Pancreas (tissue), 10 donors: ENCODE measurements around the gene RAI14. TPM values are rescaled to one million over a fixed set of nuclear protein-coding genes. Genes with fewer than 3 reads are reported as not detected.

Source experiments
- ATAC-seq, 4 donors: fragments of 200-7000 bp; cut with Tn5 transposase; one replicate each; pipeline versions ENCODE4 v1.8.0 to v1.9.1; 2020; ENCODE audit warnings: mild to moderate bottlenecking in 4 of 4, moderate library complexity in 4 of 4
- DNase-seq, 6 donors: peaks; one replicate each; pipeline ENCODE4 v3.0.0-alpha.2; 2020
- FAIRE-seq: peaks from 2 replicates; lab custom pipeline; 2012; peaks lifted over from hg19 to GRCh38; lab: Jason Lieb, UNC
- H3K27ac ChIP-seq, 4 donors: fragments of 200-600 bp; sonication (generic); 1 replicate in 3 of 4; 2 replicates in 1 of 4; pipeline versions ENCODE4 v1.5.0 to v1.8.0; 2020
- H3K27me3 ChIP-seq, 4 donors: fragments of 200-600 bp; one replicate each; pipeline ENCODE4 v1.8.0; 2021
- H3K36me3 ChIP-seq, 3 donors: fragments of 200-600 bp; sonication (generic) in 1 of 3; one replicate each; pipeline versions ENCODE4 v1.5.0 to v1.8.0; 2020 to 2021
- H3K4me1 ChIP-seq, 3 donors: fragments of 200-600 bp; one replicate each; pipeline ENCODE4 v1.8.0; 2021
- H3K4me3 ChIP-seq, 4 donors: fragments of 200-600 bp; sonication (generic) in 2 of 4; one replicate each; pipeline versions ENCODE4 v1.5.0 to v1.8.0; 2020 to 2021
- H3K9me3 ChIP-seq, 4 donors: fragments of 200-600 bp; one replicate each; pipeline ENCODE4 v1.8.0; 2021
- WGBS, 2 donors: extraction: QIAGEN DNeasy Blood & Tissue Kit; methylation state at CpG; one replicate each; pipeline ENCODE4 v1.1.7; 2013; 5-methylcytosine and 5-hydroxymethylcytosine counted together
- intact Hi-C, 3 donors: fragments of 100-400 bp; cut with DNase I; formaldehyde crosslinking; loops; one replicate each; pipeline versions ENCODE4 v1.11.1 to v1.14.2; 2022
- polyA plus RNA-seq, 2 donors: library from polyadenylated mRNA; stranded (reverse); fragments of 200-250 nt; gene quantifications; one replicate each; pipeline ENCODE4 v1.2.3, GENCODE V29; 2013
- total RNA-seq, 6 donors: library from RNA; stranded (reverse); fragmentation: NEBNext Ultra II Directional in 4 of 6; extraction: Animal tissue kit (Norgen Biotek cat#: 25700) in 4 of 6; gene quantifications; one replicate each; pipeline versions ENCODE4 v1.2.1 to v1.2.4, GENCODE V29; 2021 to 2023
- TF ChIP-seq, protein P1 (sequence below), 4 donors: fragments of 200-600 bp; sonication (generic) in 3 of 4; IDR thresholded peaks; one replicate each; pipeline versions ENCODE4 v1.5.0 to v1.8.0; 2021; ENCODE audit warnings: antibody characterized with exemption in 4 of 4
- donor health status: healthy with polysubstance abuse.
- donor health status: DM: no; HTN: no; CAD: no; lungs with moderate emphysema.
- donor health status: DM: no; HTN: no; CAD: no.
- donor health status: control.
- donor health status: control.
- donor health status: Bipolar disorder and iron deficiency.
- donor health status: DM: yes; HTN: yes; CAD: no.
- donor health status: DM: no; HTN: no; CAD: no.
- donor health status: DM: no; HTN: no; CAD: no.
- donor health status: DM: yes; HTN: yes; CAD: no.

Gene RAI14
- total and polyA plus RNA-seq, 8 donors: 5.4 to 25.1 (median 14.9) TPM

DNA sequence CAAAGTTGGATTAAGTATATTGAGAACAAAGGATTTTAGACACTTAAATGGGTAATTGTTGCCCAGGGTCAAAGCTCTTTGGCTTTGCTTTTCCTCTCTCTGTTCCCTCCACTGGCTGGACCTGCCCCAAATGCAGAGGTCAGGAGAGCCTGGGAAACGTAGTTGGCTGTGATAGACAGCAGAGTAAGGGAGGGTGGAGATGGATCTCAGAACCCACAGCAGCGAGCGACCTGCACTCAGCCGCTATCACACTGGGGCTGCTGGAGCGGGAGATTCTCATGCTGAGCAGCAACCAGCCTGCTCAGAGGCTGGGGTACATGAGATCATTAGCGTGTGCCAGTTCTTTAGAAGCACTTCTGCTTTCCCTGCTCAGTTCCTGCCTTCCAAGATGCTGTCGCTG is 111.1 kb downstream of the RAI14 start:
- ATAC-seq (no peak), FAIRE-seq (no peak), DNase-seq (no peak)
- Histone ChIP-seq H3K36me3 (no peaks in the 10 kb centered on the region), H3K27me3 (no peaks in the 10 kb centered on the region), H3K9me3 (no peaks in the 10 kb centered on the region), H3K4me1 (no peaks in the 10 kb centered on the region), H3K27ac (no peak overlapping the region), H3K4me3 (no peak overlapping the region)
- WGBS, 2 donors: 90 to 91% methylated on average over 7 of the region's 7 CpGs
- intact Hi-C loops: no loop called here
- TF ChIP-seq, protein P1, sequence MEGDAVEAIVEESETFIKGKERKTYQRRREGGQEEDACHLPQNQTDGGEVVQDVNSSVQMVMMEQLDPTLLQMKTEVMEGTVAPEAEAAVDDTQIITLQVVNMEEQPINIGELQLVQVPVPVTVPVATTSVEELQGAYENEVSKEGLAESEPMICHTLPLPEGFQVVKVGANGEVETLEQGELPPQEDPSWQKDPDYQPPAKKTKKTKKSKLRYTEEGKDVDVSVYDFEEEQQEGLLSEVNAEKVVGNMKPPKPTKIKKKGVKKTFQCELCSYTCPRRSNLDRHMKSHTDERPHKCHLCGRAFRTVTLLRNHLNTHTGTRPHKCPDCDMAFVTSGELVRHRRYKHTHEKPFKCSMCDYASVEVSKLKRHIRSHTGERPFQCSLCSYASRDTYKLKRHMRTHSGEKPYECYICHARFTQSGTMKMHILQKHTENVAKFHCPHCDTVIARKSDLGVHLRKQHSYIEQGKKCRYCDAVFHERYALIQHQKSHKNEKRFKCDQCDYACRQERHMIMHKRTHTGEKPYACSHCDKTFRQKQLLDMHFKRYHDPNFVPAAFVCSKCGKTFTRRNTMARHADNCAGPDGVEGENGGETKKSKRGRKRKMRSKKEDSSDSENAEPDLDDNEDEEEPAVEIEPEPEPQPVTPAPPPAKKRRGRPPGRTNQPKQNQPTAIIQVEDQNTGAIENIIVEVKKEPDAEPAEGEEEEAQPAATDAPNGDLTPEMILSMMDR (IDR thresholded peaks at IDR 0.05): no peak

DNA sequence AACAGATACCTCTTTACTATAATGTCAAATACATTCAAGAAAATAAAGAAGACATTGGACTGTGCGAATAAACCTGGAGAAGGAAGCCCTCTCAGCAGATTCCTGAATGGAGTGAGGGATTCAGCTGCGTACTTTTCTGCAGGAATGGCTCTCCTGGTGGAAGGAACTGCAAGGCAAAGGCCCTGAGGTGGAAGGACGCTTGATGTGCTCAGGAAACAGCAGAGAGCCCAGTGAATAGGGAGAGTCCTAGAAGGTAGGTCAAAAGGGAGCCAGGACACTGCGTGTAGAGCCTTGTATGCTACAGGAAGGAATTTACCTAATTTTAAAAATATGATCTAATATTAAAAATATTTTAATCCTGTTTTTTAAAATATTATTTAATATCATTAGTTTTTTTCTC is 114.4 kb downstream of the RAI14 start:
- intact Hi-C loops: no loop called here
- H3K9me3 ChIP-seq: no peaks in the 10 kb centered on the region
- WGBS, 2 donors: 89 to 90% methylated on average over 4 of the region's 4 CpGs
- no peaks in the 10 kb centered on the region for H3K27me3 ChIP-seq
- no peak for DNase-seq
- FAIRE-seq: no peak
- no peaks in the 10 kb centered on the region for H3K36me3 ChIP-seq
- H3K4me1 ChIP-seq: no peaks in the 10 kb centered on the region
- ATAC-seq: no peak
- H3K4me3 ChIP-seq: no peak overlapping the region
- H3K27ac ChIP-seq: no peak overlapping the region
- TF ChIP-seq, protein P1 (IDR thresholded peaks at IDR 0.05): no peak

DNA sequence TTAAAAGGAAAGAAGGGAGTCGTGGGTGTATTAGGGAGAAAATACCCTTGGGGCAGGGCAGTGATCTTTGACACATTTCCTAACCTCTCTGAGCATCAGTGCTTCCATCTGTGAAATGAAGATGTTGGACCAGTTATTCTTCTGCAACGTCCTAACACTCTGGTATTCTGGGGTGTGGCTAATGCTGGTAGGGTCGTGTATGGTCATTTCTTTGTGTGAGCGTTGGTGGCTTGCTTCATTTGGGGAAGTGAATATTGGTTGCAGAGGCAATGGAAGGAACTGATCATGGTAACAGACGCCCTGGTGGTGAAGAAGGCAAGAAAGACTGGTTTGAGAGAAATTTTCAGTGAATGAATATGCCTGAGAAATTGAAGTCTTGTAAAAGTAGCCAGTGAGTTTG is 114.9 kb downstream of the RAI14 start:
- ATAC-seq (no peak), DNase-seq (no peak)
- 70 to 74% methylated on average over 5 of the region's 5 CpGs for WGBS, 2 donors

DNA sequence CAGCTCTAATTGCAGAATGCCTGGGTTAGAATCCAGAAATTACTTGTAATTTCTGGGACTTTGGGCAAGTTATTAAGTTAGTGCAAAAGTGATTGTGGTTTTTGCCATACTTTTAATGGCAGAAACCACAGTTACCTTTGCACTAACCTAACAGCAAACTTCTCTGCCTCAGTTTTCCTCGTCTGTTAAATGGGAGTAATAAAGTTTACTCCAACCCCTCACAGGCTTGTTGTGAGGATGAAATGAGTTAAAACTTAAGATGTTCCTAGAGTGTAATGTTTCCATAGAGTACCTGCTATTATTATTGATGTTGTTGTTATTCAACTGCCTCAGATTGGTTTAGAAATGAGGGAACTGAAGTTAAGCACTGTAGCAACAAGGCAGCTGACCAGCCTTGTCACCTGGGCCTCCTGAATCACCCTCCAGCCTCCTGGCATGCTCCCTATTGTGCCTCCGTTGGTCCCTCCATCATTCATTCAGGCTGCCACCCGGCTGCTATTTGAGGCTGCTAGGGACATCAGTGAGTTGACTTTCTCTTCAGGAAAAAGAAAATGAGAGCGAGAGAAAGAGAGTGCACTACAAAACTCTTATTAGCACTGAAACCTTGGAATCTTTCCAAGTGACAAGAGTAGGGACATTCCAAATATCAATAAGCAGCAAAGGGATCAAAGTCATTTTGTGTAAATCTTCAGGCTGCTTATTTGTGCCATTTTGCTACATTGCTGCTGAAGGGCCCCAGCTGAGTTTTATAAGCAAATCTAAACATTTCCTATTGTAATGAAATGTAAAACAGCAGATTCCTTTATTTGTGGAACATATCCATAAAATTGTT is 116.4 kb downstream of the RAI14 start:
- no peak for DNase-seq

More for the DNA sequence above, 114.9 kb downstream of the RAI14 start:
- FAIRE-seq: no peak
- Histone ChIP-seq H3K4me1 (no peaks in the 10 kb centered on the region), H3K9me3 (no peaks in the 10 kb centered on the region), H3K4me3 (no peak overlapping the region), H3K27me3 (no peaks in the 10 kb centered on the region), H3K36me3 (no peaks in the 10 kb centered on the region), H3K27ac (no peak overlapping the region)
- TF ChIP-seq, protein P1 (IDR thresholded peaks at IDR 0.05): no peak
- intact Hi-C loops: no loop called here

More for the DNA sequence above, 116.4 kb downstream of the RAI14 start:
- FAIRE-seq (no peak), ATAC-seq (no peak)
- Histone ChIP-seq H3K4me1 (no peaks in the 10 kb centered on the region), H3K36me3 (no peaks in the 10 kb centered on the region), H3K9me3 (no peaks in the 10 kb centered on the region), H3K27ac (no peak overlapping the region), H3K27me3 (no peaks in the 10 kb centered on the region), H3K4me3 (no peak overlapping the region)
- TF ChIP-seq, protein P1 (IDR thresholded peaks at IDR 0.05): no peak
- intact Hi-C loops: no loop called here
- 82 to 92% methylated on average over 4 of the region's 4 CpGs for WGBS, 2 donors
